ENCODE results near the gene UTRN. TPM values are rescaled to one million over a fixed set of nuclear protein-coding genes. Genes with fewer than 3 reads are reported as not detected.

The UTRN gene
- total RNA-seq, 1 donor from 2014 or later, result 133 TPM

GRCh38 chr6:144317736-144318135 lies 32.6 kb downstream of the UTRN start:
- no peaks in the 10 kb centered on the region for H3K27me3 Mint-ChIP-seq (ENCODE audit: low read depth)
- no peak overlapping the region for H3K4me3 Mint-ChIP-seq (ENCODE audit: unreplicated experiment)
- no peaks in the 10 kb centered on the region for H3K36me3 Mint-ChIP-seq (ENCODE audit: low read depth)
- H3K4me1 Mint-ChIP-seq (ENCODE audit: low read depth), result peaks cover 76% of the 10 kb centered on the region
- H3K9me3 Mint-ChIP-seq (ENCODE audit: low read depth), result no peaks in the 10 kb centered on the region
- H3K27ac Mint-ChIP-seq (ENCODE audit: unreplicated experiment), result peak overlapping the region; percentile 57
- no peak for DNase-seq (ENCODE audit: low spot score)
- TF ChIP-seq CTCF (IDR thresholded peaks at IDR 0.05), result no peak

- H3K27me3 Mint-ChIP-seq (ENCODE audit: low read depth), result no peaks in the 10 kb centered on the region
- H3K4me1 Mint-ChIP-seq (ENCODE audit: low read depth), result peaks cover 61% of the 10 kb centered on the region
- no peak for DNase-seq (ENCODE audit: low spot score)
- H3K27ac Mint-ChIP-seq (ENCODE audit: unreplicated experiment), result no peak overlapping the region
- H3K9me3 Mint-ChIP-seq (ENCODE audit: low read depth), result no peaks in the 10 kb centered on the region
- TF ChIP-seq CTCF (IDR thresholded peaks at IDR 0.05), result no peak
- no peak overlapping the region for H3K4me3 Mint-ChIP-seq (ENCODE audit: unreplicated experiment)
- no peaks in the 10 kb centered on the region for H3K36me3 Mint-ChIP-seq (ENCODE audit: low read depth)
These were observed 34.1 kb downstream of the UTRN start for GRCh38 chr6:144319211-144319610.

- no peak for DNase-seq (ENCODE audit: low spot score)
- no peaks in the 10 kb centered on the region for H3K9me3 Mint-ChIP-seq (ENCODE audit: low read depth)
- TF ChIP-seq CTCF (IDR thresholded peaks at IDR 0.05), result no peak
- H3K4me1 Mint-ChIP-seq (ENCODE audit: low read depth), result peaks cover 51% of the 10 kb centered on the region
- H3K27me3 Mint-ChIP-seq (ENCODE audit: low read depth), result no peaks in the 10 kb centered on the region
- H3K27ac Mint-ChIP-seq (ENCODE audit: unreplicated experiment), result no peak overlapping the region
- no peak overlapping the region for H3K4me3 Mint-ChIP-seq (ENCODE audit: unreplicated experiment)
- no peaks in the 10 kb centered on the region for H3K36me3 Mint-ChIP-seq (ENCODE audit: low read depth)
These were observed 35.6 kb downstream of the UTRN start for GRCh38 chr6:144320741-144321140.

- Mint-ChIP-seq H3K27ac (ENCODE audit: unreplicated experiment) (no peak overlapping the region), H3K4me1 (ENCODE audit: low read depth) (peaks cover 48% of the 10 kb centered on the region), H3K27me3 (ENCODE audit: low read depth) (no peaks in the 10 kb centered on the region), H3K9me3 (ENCODE audit: low read depth) (no peaks in the 10 kb centered on the region), H3K36me3 (ENCODE audit: low read depth) (peaks cover 3% of the 10 kb centered on the region), H3K4me3 (ENCODE audit: unreplicated experiment) (no peak overlapping the region)
- TF ChIP-seq CTCF (IDR thresholded peaks at IDR 0.05), result no peak
- DNase-seq (ENCODE audit: low spot score), result no peak
These were observed 36.9 kb downstream of the UTRN start for GRCh38 chr6:144321839-144322591.

- TF ChIP-seq CTCF (IDR thresholded peaks at IDR 0.05), result no peak
- Mint-ChIP-seq H3K36me3 (ENCODE audit: low read depth) (peaks cover 4% of the 10 kb centered on the region), H3K9me3 (ENCODE audit: low read depth) (no peaks in the 10 kb centered on the region), H3K4me3 (ENCODE audit: unreplicated experiment) (no peak overlapping the region), H3K27me3 (ENCODE audit: low read depth) (no peaks in the 10 kb centered on the region), H3K4me1 (ENCODE audit: low read depth) (peaks cover 45% of the 10 kb centered on the region), H3K27ac (ENCODE audit: unreplicated experiment) (no peak overlapping the region)
- DNase-seq (ENCODE audit: low spot score), result no peak
These were observed 40.1 kb downstream of the UTRN start for GRCh38 chr6:144325232-144325631.

Data from chondrocyte (in vitro differentiated cells).